Neural cell (in vitro differentiated cells): ENCODE measurements around the gene NR1H3. TPM values are rescaled to one million over a fixed set of nuclear protein-coding genes. Genes with fewer than 3 reads are reported as not detected.
A peak's percentile ranks its signal among the peaks of the same experiment; 100 is the strongest.

Experiments used
- H2AFZ ChIP-seq: fragments of 200-600, 300-800 bp; sonication (generic), shearing (Covaris generic); 2 replicates; pipeline ENCODE4 v1.6.0; 2014; ENCODE audit warnings: low read depth, mild to moderate bottlenecking, antibody characterized with exemption, low read length, moderate library complexity
- H3F3A ChIP-seq: fragments of 200-600 bp; shearing (Covaris generic); 2 replicates; pipeline ENCODE4 v1.6.1; 2016; ENCODE audit warnings: mild to moderate bottlenecking, moderate library complexity, mixed read lengths, antibody characterized with exemption, low read length; ENCODE audit not compliant: insufficient read depth, poor library complexity, severe bottlenecking
- H3K27ac ChIP-seq: fragments of 200-600, 300-800 bp; sonication (generic), shearing (Covaris generic); 2 replicates; pipeline ENCODE4 v1.5.1; 2014; ENCODE audit warnings: mild to moderate bottlenecking, low read length, moderate library complexity
- H3K27me3 ChIP-seq: fragments of 300-800, 200-600 bp; sonication (generic), shearing (Covaris generic); 2 replicates; pipeline ENCODE4 v1.6.0; 2014; ENCODE audit warnings: mild to moderate bottlenecking, low read depth, low read length, moderate library complexity; ENCODE audit not compliant: insufficient read depth
- H3K36me3 ChIP-seq: fragments of 300-800, 200-600 bp; sonication (generic), shearing (Covaris generic); 2 replicates; pipeline ENCODE4 v1.5.1; 2014; ENCODE audit warnings: mild to moderate bottlenecking, antibody characterized with exemption, low read length, moderate library complexity; ENCODE audit not compliant: insufficient read depth
- H3K4me2 ChIP-seq: fragments of 300-800, 200-600 bp; sonication (generic), shearing (Covaris generic); 2 replicates; pipeline ENCODE4 v1.6.0; 2014; ENCODE audit warnings: mild to moderate bottlenecking, low read length
- H3K4me3 ChIP-seq: fragments of 300-800, 200-600 bp; sonication (generic), shearing (Covaris generic); 2 replicates; pipeline ENCODE4 v1.5.1; 2014; ENCODE audit warnings: mild to moderate bottlenecking, low read length, moderate library complexity
- H3K79me2 ChIP-seq: fragments of 200-600 bp; shearing (Covaris generic); replicated peaks from 2 replicates; pipeline ENCODE4 v1.6.0; 2014; ENCODE audit warnings: mild to moderate bottlenecking, low read length, moderate library complexity; ENCODE audit not compliant: insufficient read depth
- H3K9ac ChIP-seq: fragments of 300-800, 200-600 bp; sonication (generic), shearing (Covaris generic); 2 replicates; pipeline ENCODE4 v1.6.1; 2016; ENCODE audit warnings: mild to moderate bottlenecking, low read length, mixed read lengths
- H3K9me2 ChIP-seq: fragments of 200-600 bp; shearing (Covaris generic); 2 replicates; pipeline ENCODE4 v1.6.1; 2016; ENCODE audit warnings: mild to moderate bottlenecking, low read length, mixed read lengths; ENCODE audit not compliant: insufficient read depth
- H3K9me3 ChIP-seq: fragments of 200-600, 300-800 bp; sonication (generic), shearing (Covaris generic); 2 replicates; pipeline ENCODE4 v1.6.1; 2016; ENCODE audit warnings: mild to moderate bottlenecking, mixed run types, low read length, moderate library complexity, mixed read lengths
- H4K20me1 ChIP-seq: fragments of 200-600 bp; shearing (Covaris generic); 2 replicates; pipeline ENCODE4 v1.6.1; 2016; ENCODE audit warnings: mild to moderate bottlenecking, mixed run types; ENCODE audit not compliant: insufficient read depth
- EP300 ChIP-seq: fragments of 450-650 bp; conservative IDR thresholded peaks from 2 replicates; pipeline ENCODE4 v1.6.1; 2014; ENCODE audit warnings: antibody characterized with exemption, mild to moderate bottlenecking, moderate library complexity; ENCODE audit not compliant: poor library complexity, severe bottlenecking
- EZH2 ChIP-seq: fragments of 200-600, 300-800 bp; shearing (Covaris generic), sonication (generic); IDR thresholded peaks from 2 replicates; pipeline ENCODE4 v1.6.1; 2014; ENCODE audit warnings: antibody characterized with exemption, low read length, borderline replicate concordance, mild to moderate bottlenecking; ENCODE audit not compliant: insufficient read depth, poor library complexity, severe bottlenecking
- MXI1 ChIP-seq: fragments of 450-650 bp; conservative IDR thresholded peaks from 2 replicates; pipeline ENCODE4 v1.6.1; 2014; ENCODE audit warnings: antibody characterized with exemption, mild to moderate bottlenecking; ENCODE audit not compliant: poor library complexity, severe bottlenecking
- POLR2AphosphoS5 ChIP-seq: IDR thresholded peaks from 2 replicates; pipeline ENCODE4 v1.6.1; 2012
- RAD21 ChIP-seq: fragments of 450-650 bp; conservative IDR thresholded peaks from 2 replicates; pipeline ENCODE4 v1.6.1; 2014; ENCODE audit warnings: antibody characterized with exemption, mild to moderate bottlenecking, moderate library complexity
- SMC3 ChIP-seq: fragments of 450-650 bp; conservative IDR thresholded peaks from 2 replicates; pipeline ENCODE4 v1.6.1; 2014; ENCODE audit warnings: antibody characterized with exemption, mild to moderate bottlenecking, moderate library complexity; ENCODE audit not compliant: poor library complexity
- TAF1 ChIP-seq: IDR thresholded peaks from 2 replicates; pipeline ENCODE4 v1.6.1; 2012; ENCODE audit warnings: low read depth
- polyA plus RNA-seq: library from polyadenylated mRNA; depleted of rRNA; stranded (reverse); fragments of >200 nt; gene quantifications from 2 replicates; pipeline ENCODE4 v1.2.3, GENCODE V29; 2014
- TF ChIP-seq, protein P1 (sequence below): IDR thresholded peaks from 2 replicates; pipeline ENCODE4 v1.6.1; 2012; ENCODE audit warnings: borderline replicate concordance
- TF ChIP-seq, protein P2 (sequence below): fragments of 450-650 bp; IDR thresholded peaks from 2 replicates; pipeline ENCODE4 v1.5.1; 2014; ENCODE audit warnings: antibody characterized with exemption, mild to moderate bottlenecking, moderate library complexity; ENCODE audit not compliant: poor library complexity, severe bottlenecking

NR1H3 gene
- polyA plus RNA-seq, 1 donor from 2014 or later = 7.7 TPM

DNA sequence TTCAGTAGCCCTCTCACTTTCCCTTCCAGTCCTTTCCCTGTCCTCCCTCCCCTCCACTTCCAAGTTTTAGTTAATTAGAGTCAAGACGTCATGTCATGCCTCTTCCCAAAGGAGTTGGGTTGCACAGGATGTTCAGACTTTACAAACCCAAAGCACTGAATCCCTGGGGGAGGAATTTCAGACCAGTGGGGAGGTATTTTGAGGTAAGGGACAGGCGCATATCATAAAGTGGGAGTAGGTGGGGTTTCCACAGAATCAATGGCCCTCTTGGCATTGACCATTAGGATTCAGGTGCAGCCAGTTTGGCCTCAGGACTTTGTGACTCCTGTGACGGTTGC lies 8.4 kb upstream of the NR1H3 start:
- H3K27ac ChIP-seq = peak overlapping the region; percentile 94

DNA sequence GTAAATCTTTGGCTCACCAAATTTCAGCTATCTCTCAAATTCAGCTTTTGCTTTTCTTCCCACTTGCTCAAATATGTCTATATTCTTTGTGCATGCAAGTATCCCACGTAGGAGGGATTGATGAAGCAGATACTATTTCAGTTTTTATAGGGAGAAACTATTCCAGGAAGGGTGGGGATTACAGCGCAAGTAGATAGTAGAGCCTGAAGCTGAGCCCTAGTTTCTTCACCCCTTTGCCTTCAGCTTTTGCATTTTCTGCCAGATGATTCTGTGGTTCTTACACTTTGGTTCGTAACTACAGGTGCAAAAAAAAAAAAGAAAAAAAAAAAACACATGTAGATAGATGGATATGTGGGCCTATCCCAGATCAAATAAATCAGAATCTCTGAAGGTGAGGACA lies 6.0 kb upstream of the NR1H3 start:
- no peaks in the 10 kb centered on the region for H3K9me2 ChIP-seq
- H3K4me3 ChIP-seq = no peak overlapping the region
- H3K79me2 ChIP-seq = peaks cover 18% of the 10 kb centered on the region
- H3K27me3 ChIP-seq = no peaks in the 10 kb centered on the region
- TF ChIP-seq RAD21 = no peak
- H3K9me3 ChIP-seq = no peaks in the 10 kb centered on the region
- H3K4me2 ChIP-seq = no peak overlapping the region
- H4K20me1 ChIP-seq = no peaks in the 10 kb centered on the region
- H3F3A ChIP-seq = no peaks in the 10 kb centered on the region
- no peak overlapping the region for H3K9ac ChIP-seq
- no peaks in the 10 kb centered on the region for H3K36me3 ChIP-seq
- no peak overlapping the region for H3K27ac ChIP-seq
- no peak overlapping the region for H2AFZ ChIP-seq

More for the DNA sequence above, 8.4 kb upstream of the NR1H3 start:
- no peak for TF ChIP-seq EZH2
- no peak for TF ChIP-seq POLR2AphosphoS5
- TF ChIP-seq, protein P1, sequence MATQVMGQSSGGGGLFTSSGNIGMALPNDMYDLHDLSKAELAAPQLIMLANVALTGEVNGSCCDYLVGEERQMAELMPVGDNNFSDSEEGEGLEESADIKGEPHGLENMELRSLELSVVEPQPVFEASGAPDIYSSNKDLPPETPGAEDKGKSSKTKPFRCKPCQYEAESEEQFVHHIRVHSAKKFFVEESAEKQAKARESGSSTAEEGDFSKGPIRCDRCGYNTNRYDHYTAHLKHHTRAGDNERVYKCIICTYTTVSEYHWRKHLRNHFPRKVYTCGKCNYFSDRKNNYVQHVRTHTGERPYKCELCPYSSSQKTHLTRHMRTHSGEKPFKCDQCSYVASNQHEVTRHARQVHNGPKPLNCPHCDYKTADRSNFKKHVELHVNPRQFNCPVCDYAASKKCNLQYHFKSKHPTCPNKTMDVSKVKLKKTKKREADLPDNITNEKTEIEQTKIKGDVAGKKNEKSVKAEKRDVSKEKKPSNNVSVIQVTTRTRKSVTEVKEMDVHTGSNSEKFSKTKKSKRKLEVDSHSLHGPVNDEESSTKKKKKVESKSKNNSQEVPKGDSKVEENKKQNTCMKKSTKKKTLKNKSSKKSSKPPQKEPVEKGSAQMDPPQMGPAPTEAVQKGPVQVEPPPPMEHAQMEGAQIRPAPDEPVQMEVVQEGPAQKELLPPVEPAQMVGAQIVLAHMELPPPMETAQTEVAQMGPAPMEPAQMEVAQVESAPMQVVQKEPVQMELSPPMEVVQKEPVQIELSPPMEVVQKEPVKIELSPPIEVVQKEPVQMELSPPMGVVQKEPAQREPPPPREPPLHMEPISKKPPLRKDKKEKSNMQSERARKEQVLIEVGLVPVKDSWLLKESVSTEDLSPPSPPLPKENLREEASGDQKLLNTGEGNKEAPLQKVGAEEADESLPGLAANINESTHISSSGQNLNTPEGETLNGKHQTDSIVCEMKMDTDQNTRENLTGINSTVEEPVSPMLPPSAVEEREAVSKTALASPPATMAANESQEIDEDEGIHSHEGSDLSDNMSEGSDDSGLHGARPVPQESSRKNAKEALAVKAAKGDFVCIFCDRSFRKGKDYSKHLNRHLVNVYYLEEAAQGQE = no peak
- no peak for TF ChIP-seq EP300
- TF ChIP-seq, protein P2, sequence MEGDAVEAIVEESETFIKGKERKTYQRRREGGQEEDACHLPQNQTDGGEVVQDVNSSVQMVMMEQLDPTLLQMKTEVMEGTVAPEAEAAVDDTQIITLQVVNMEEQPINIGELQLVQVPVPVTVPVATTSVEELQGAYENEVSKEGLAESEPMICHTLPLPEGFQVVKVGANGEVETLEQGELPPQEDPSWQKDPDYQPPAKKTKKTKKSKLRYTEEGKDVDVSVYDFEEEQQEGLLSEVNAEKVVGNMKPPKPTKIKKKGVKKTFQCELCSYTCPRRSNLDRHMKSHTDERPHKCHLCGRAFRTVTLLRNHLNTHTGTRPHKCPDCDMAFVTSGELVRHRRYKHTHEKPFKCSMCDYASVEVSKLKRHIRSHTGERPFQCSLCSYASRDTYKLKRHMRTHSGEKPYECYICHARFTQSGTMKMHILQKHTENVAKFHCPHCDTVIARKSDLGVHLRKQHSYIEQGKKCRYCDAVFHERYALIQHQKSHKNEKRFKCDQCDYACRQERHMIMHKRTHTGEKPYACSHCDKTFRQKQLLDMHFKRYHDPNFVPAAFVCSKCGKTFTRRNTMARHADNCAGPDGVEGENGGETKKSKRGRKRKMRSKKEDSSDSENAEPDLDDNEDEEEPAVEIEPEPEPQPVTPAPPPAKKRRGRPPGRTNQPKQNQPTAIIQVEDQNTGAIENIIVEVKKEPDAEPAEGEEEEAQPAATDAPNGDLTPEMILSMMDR = no peak
- no peak for TF ChIP-seq TAF1
- no peak for TF ChIP-seq SMC3
- Histone ChIP-seq H3F3A (no peaks in the 10 kb centered on the region), H3K27me3 (no peaks in the 10 kb centered on the region), H3K4me2 (peak overlapping the region; percentile 100), H3K9me2 (no peaks in the 10 kb centered on the region), H3K79me2 (peaks cover 18% of the 10 kb centered on the region), H3K9me3 (no peaks in the 10 kb centered on the region), H3K9ac (peak overlapping the region; percentile 92), H3K36me3 (no peaks in the 10 kb centered on the region), H2AFZ (peak overlapping the region; percentile 96), H3K4me3 (peak overlapping the region; percentile 97), H4K20me1 (no peaks in the 10 kb centered on the region)

DNA sequence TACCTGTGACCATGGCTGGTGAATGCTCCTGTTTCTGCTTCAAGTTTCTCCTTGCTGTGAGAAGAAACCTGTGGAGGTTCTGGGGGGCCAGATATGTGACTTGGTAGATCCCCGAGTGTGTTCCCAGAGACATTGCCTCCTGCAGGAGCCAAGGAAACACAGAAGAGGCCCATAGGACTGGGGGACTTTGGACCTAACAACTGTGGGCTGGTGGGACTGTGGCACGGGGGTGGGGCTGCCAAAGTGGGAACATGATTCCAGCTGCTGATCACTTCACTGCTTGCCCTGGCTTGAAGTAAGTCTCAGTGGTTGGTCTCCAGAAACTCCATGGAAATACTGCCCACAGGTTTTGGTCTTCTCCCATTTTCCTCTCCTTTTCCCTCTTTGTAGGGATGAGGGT lies 4.1 kb upstream of the NR1H3 start:
- Histone ChIP-seq H3K79me2 (peaks cover 4% of the 10 kb centered on the region), H3K9me3 (no peaks in the 10 kb centered on the region)

More for the DNA sequence above, 4.1 kb upstream of the NR1H3 start:
- no peaks in the 10 kb centered on the region for H3K9me2 ChIP-seq
- H3F3A ChIP-seq = no peaks in the 10 kb centered on the region
- H3K27me3 ChIP-seq = no peaks in the 10 kb centered on the region
- no peak overlapping the region for H2AFZ ChIP-seq
- H3K36me3 ChIP-seq = no peaks in the 10 kb centered on the region
- H3K4me3 ChIP-seq = no peak overlapping the region
- no peaks in the 10 kb centered on the region for H4K20me1 ChIP-seq
- no peak overlapping the region for H3K27ac ChIP-seq
- no peak overlapping the region for H3K9ac ChIP-seq
- TF ChIP-seq POLR2AphosphoS5 = no peak
- no peak for TF ChIP-seq TAF1
- no peak for TF ChIP-seq RAD21
- TF ChIP-seq EZH2 = no peak
- TF ChIP-seq MXI1 = no peak
- TF ChIP-seq SMC3 = no peak
- TF ChIP-seq EP300 = no peak
- TF ChIP-seq, protein P2 = no peak
- TF ChIP-seq, protein P1 = no peak
- H3K4me2 ChIP-seq = no peak overlapping the region
